Rectal smooth muscle tissue (tissue), 1 donor: ENCODE measurements around the gene TKFC.

Experiments used
- H3K27ac ChIP-seq: one replicate; pipeline ENCODE4 v1.7.0; 2013; ENCODE audit warnings: low read depth, low read length, inconsistent platforms
- H3K27me3 ChIP-seq: one replicate; pipeline ENCODE4 v1.7.0; 2013; ENCODE audit warnings: low read length; ENCODE audit not compliant: control insufficient read depth, insufficient read depth
- H3K36me3 ChIP-seq: one replicate; pipeline ENCODE4 v1.7.0; 2013; ENCODE audit warnings: low read length; ENCODE audit not compliant: control insufficient read depth, insufficient read depth
- H3K4me1 ChIP-seq: one replicate; pipeline ENCODE4 v1.7.0; 2013; ENCODE audit warnings: low read length; ENCODE audit not compliant: control insufficient read depth, insufficient read depth
- H3K4me3 ChIP-seq: one replicate; pipeline ENCODE4 v1.7.0; 2013; ENCODE audit warnings: low read length
- H3K9ac ChIP-seq: one replicate; pipeline ENCODE4 v1.7.0; 2013; ENCODE audit warnings: low read length

TKFC gene

GRCh38 chr11:61342207-61342803 lies 9.3 kb downstream of the TKFC start:
- Histone ChIP-seq H3K4me1 (no peaks in the 10 kb centered on the region), H3K27me3 (no peaks in the 10 kb centered on the region), H3K9ac (no peak overlapping the region), H3K4me3 (no peak overlapping the region), H3K36me3 (peaks cover 3% of the 10 kb centered on the region), H3K27ac (no peak overlapping the region)

DNA sequence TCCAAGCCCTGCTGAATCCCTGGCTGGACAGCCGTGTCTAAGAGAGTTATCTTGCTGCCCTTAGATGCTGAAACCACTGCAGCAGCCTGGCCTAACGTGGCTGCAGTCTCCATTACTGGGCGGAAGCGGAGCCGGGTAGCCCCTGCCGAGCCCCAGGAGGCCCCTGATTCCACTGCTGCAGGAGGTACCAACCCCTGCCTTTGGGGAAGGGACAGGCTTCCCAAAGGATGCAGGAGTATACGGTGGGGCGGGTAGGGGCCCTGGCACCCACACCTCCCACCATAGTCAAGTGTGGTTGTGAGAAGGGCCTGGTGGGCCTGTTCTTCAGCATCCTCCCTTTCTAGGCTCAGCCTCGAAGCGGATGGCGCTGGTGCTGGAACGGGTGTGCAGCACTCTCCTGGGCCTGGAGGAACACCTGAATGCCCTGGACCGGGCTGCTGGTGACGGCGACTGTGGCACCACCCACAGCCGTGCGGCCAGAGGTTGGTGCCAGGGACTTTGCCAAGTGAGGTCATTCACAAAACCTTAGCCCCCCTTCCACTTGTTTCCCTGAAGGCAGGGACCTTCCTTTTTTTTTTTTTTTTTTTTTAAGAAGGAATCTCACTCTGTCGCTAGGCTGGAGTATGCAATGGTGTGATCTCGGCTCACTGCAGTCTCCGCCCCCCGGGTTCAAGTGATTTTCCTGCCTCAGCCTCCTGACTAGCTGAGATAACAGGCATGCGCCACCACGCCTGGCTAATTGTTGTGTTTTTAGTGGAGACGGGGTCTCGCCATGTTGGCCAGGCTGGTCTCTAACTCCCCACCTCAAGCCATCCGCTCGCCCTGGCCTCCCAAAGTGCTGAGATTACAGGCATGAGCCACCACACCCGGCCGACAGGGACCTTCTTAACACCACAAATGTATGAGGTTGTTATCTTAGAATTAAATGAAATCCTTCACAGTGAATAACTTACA lies 11.0 kb downstream of the TKFC start:
- Histone ChIP-seq H3K27me3 (no peaks in the 10 kb centered on the region), H3K27ac (no peak overlapping the region), H3K9ac (no peak overlapping the region), H3K36me3 (peaks cover 7% of the 10 kb centered on the region), H3K4me1 (no peaks in the 10 kb centered on the region), H3K4me3 (no peak overlapping the region)

GRCh38 chr11:61345170-61345610 lies 12.2 kb downstream of the TKFC start:
- Histone ChIP-seq H3K9ac (no peak overlapping the region), H3K4me1 (no peaks in the 10 kb centered on the region), H3K27ac (no peak overlapping the region), H3K4me3 (no peak overlapping the region), H3K36me3 (peaks cover 14% of the 10 kb centered on the region), H3K27me3 (no peaks in the 10 kb centered on the region)

- no peak overlapping the region for H3K27ac ChIP-seq
Observed at GRCh38 chr11:61345954-61346843, 13.2 kb downstream of the TKFC start.

GRCh38 chr11:61347916-61348461 lies 15.0 kb downstream of the TKFC start:
- no peak overlapping the region for H3K4me3 ChIP-seq
- no peak overlapping the region for H3K9ac ChIP-seq
- peaks cover 29% of the 10 kb centered on the region for H3K36me3 ChIP-seq
- H3K27me3 ChIP-seq, result no peaks in the 10 kb centered on the region
- H3K4me1 ChIP-seq, result no peaks in the 10 kb centered on the region
- H3K27ac ChIP-seq, result no peak overlapping the region

More at GRCh38 chr11:61345954-61346843, 13.2 kb downstream of the TKFC start:
- H3K9ac ChIP-seq, result no peak overlapping the region
- no peaks in the 10 kb centered on the region for H3K27me3 ChIP-seq
- no peak overlapping the region for H3K4me3 ChIP-seq
- no peaks in the 10 kb centered on the region for H3K4me1 ChIP-seq
- peaks cover 22% of the 10 kb centered on the region for H3K36me3 ChIP-seq

DNA sequence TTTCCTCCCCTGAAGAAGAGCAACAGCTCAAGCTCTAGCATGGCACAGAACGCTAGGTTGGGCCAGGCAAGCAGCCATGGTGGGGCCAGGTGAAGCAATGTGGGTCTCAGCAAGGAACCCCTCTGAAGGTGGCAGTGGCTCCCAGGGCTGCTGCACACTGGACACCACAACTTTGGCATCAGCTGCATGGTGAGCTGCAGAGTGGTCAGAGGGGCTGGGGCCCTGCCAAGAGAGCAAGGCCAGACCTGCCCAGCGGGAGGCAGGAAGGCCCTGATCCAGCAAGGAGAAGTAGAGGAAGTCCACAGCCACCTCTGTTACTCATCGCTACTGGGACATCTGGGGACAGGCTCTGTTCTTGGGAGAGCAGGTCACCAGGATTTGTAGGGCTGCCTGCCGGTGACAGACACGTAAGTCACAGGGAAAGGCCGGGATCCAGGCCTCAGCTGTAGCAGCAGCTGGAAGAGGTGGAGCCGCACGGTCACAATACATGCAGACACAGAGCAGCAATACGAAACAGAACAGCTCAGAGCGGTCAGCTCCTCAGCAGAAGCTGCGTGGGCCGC lies 16.2 kb downstream of the TKFC start:
- Histone ChIP-seq H3K36me3 (peaks cover 38% of the 10 kb centered on the region), H3K27me3 (no peaks in the 10 kb centered on the region), H3K4me1 (no peaks in the 10 kb centered on the region), H3K4me3 (no peak overlapping the region), H3K27ac (no peak overlapping the region), H3K9ac (no peak overlapping the region)

- H3K27ac ChIP-seq, result no peak overlapping the region
- H3K36me3 ChIP-seq, result peaks cover 38% of the 10 kb centered on the region
- no peaks in the 10 kb centered on the region for H3K27me3 ChIP-seq
- no peak overlapping the region for H3K9ac ChIP-seq
- no peak overlapping the region for H3K4me3 ChIP-seq
- H3K4me1 ChIP-seq, result no peaks in the 10 kb centered on the region
Observed at GRCh38 chr11:61349916-61350315, 16.9 kb downstream of the TKFC start.

DNA sequence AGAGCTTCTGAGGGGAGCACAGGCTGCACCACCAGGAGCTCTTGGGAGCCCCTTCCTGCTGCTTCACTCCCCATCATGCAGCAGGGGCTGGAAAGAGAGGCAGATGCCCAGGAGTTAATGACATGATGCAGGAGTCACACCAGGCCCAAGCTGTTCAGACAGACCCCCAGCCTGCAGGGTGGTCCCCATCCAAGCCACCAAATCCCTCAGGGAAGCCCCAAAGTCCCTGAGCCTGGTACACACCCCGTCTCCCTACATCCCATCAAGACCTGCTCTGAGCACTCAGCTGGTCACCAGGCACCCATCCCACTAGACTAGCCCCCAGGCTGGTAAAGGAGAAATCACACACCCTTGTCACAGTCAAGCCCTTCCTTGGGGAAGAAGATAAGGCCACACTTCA lies 17.3 kb downstream of the TKFC start:
- H3K4me3 ChIP-seq, result no peak overlapping the region
- no peak overlapping the region for H3K27ac ChIP-seq
- peaks cover 38% of the 10 kb centered on the region for H3K36me3 ChIP-seq
- no peak overlapping the region for H3K9ac ChIP-seq
- H3K4me1 ChIP-seq, result no peaks in the 10 kb centered on the region
- no peaks in the 10 kb centered on the region for H3K27me3 ChIP-seq

- no peaks in the 10 kb centered on the region for H3K27me3 ChIP-seq
- H3K9ac ChIP-seq, result no peak overlapping the region
- peaks cover 38% of the 10 kb centered on the region for H3K36me3 ChIP-seq
- H3K4me3 ChIP-seq, result no peak overlapping the region
- no peak overlapping the region for H3K27ac ChIP-seq
- H3K4me1 ChIP-seq, result no peaks in the 10 kb centered on the region
Observed at GRCh38 chr11:61350803-61351202, 17.8 kb downstream of the TKFC start.

DNA sequence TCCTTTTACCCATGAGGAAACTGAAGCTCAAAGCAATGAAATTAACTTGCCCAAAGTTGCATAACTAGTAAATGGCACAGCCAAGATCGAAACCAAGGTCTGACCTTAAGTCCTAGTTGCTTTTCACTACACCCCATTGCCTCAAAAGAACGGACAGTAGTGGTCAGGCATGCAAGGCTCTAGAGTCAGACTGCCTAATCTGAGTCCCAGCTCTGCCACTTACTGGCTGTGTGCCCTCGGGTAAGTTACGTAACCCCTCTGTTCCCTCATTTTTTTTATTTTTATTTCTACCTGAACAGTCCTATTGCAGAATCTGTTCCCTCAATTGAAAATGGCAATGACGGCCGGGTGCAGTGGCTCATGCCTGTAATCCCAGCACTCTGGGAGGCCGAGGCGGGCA lies 19.0 kb downstream of the TKFC start:
- Histone ChIP-seq H3K4me1 (no peaks in the 10 kb centered on the region), H3K27ac (no peak overlapping the region), H3K36me3 (peaks cover 38% of the 10 kb centered on the region), H3K9ac (no peak overlapping the region), H3K4me3 (no peak overlapping the region), H3K27me3 (no peaks in the 10 kb centered on the region)

GRCh38 chr11:61353131-61354067 lies 20.4 kb downstream of the TKFC start:
- Histone ChIP-seq H3K36me3 (peaks cover 38% of the 10 kb centered on the region), H3K9ac (no peak overlapping the region), H3K27ac (no peak overlapping the region), H3K4me3 (no peak overlapping the region), H3K4me1 (no peaks in the 10 kb centered on the region), H3K27me3 (no peaks in the 10 kb centered on the region)
